Measurements from ENCODE around the gene GMEB2.
"Not testable (repeated sequence)": the region's sequence is repeated elsewhere in the genome, so short reads cannot be mapped to it uniquely, and the experiment has no call there.

Gene GMEB2

DNA sequence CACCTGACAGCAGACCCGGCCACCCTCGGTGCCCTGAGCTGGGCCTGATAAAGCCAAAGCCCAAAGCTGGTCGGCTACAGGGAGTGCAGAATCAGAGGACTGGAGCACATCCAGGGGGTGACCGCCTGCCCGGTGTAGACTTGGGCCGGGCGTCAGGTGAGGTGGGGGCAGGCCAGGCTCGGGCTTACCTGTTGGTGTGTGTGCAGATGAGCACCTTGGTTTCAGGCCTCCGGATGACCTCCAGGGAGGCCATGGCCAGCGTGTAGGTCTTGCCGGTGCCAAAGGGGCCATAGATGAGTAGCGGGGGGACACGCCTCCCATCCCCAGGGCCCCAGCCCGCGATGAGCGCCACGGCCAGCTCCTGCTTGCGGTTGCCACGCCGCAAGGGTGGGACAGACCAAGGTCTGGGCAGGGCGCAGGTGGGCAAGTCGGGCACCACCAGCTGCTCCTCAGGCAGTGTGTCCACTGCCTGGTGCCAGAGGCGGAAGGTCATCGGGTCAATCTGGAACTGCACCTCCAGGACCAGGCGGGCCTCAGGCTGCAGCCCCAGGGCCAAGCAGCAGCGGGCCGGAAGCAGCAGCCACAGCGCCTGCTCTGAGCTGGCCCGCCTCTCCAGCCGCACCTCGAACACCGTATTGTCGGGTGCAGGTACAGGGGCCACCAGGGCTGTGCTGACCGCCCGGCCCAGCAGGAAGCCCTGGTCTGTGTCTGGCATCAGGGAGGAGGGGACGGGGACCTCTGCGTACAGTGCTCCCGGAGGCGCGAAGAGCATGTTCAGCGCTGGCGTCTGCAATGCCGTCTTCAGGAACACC is 58.5 kb downstream of the GMEB2 start:
- DNase-seq = no peak

DNA sequence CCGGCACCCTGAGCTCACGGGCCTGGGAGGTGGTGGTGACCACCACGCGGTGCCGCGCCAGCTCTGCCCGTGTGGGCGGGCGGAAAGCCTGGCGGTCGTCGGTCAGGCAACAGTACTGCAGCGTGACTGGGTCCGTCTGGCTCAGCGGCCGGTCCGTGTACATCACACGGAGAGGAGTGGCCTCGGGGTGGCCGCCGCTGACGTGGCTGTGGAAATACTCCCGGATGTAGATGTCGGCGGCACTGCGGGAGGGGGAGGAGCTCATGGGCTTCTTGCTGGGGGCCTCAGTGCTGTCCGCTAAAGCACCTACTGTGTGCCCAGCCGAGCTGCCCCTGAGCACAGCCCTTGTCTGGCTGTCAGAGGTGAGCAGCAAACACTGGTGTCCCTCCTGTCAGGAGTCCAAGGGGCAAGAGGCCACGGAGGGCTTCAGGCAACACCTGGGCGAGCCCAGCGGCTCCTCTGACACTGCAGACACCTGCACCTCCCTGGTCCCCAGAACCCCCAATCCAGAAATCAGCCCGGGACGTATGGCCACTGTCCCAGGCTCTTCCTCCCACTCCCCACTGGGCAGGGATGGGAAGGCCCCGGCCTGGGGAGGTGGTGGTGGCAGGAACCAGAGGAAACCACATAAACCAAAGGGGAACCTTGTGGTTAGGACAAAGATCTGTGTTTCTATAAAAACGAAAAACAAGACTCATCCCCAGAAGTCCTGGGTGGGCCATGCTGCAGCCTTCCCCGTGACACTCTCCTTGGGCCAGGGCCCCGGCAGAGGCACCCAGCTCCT is 59.3 kb downstream of the GMEB2 start:
- DNase-seq = no peak

DNA sequence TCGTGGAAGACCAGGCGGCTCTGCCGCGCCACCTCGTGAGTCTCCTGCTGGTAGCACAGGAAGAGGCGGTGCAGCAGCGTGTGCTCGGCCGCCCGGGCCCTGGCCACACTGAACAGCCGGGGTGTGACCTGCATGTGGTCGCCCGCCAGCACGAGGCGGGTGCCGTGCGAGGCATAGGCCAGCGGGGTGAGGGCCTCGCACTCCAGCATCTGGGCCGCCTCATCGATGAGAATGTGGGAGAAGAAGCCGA is 59.8 kb downstream of the GMEB2 start:
- DNase-seq = no peak

DNA sequence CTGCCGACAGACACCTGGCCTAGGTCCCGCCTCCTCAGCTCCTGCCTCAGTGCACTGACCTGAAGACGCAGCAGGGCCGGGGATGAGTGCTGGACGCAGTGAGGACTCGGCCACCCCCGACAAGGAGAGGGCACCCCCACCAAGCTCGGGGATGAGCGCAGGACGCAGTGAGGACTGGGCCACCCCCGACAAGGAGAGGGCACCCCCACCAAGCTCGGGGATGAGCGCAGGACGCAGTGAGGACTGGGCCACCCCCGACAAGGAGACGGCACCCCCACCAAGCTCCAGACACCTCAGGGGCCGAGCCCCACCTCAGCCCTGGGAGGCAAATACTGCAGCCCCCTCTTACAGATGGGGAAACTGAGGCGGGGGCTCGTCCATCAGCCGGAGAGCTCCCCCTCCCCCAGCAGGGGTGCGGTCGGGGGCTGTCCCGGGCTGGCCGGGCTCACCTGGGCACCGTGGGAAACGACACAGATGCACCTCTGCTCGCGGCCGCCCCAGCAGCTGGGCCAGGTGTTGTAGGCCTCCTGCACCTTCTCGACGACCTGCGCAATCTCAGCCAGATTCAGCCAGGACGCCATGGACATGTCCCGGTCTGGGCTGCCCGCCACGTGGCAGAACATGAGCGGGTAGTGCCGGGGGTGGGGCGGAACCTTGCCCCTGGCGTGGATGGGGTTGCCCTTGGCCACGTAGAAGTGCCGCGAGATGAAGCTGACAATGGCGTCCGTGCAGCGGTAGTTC is 60.3 kb downstream of the GMEB2 start:
- no peak for DNase-seq

DNA sequence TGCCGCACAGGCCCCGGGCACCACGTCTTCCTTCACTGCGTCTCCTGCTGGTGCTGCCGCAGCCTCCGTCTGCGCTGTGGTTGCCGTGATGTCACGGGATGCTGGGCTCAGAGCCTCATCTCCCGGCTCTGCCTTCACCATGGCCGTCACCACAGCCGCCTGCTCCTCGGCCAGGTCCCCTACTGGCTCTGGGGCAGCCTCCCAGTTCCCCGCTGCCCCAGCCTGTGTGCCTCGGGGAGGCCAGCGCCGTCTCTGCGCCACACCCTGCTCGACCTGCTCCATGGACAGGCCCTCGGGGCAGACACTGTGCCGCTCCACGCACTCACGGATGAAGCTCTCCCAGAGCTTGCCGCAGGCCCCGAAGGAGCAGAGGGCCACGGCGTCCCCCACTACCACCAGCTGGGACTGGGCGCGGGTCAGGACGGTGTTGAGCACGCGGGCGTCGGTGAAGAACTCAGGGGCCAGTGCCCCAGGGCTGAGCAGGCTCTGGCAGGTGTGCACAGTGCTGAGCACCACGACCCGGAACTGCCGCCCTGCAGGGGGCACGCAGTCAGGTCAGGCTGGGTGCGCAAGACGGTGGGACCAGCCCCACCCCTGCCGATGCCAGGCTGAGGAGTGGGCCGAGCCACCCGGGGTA is 61.1 kb downstream of the GMEB2 start:
- DNase-seq = no peak

DNA sequence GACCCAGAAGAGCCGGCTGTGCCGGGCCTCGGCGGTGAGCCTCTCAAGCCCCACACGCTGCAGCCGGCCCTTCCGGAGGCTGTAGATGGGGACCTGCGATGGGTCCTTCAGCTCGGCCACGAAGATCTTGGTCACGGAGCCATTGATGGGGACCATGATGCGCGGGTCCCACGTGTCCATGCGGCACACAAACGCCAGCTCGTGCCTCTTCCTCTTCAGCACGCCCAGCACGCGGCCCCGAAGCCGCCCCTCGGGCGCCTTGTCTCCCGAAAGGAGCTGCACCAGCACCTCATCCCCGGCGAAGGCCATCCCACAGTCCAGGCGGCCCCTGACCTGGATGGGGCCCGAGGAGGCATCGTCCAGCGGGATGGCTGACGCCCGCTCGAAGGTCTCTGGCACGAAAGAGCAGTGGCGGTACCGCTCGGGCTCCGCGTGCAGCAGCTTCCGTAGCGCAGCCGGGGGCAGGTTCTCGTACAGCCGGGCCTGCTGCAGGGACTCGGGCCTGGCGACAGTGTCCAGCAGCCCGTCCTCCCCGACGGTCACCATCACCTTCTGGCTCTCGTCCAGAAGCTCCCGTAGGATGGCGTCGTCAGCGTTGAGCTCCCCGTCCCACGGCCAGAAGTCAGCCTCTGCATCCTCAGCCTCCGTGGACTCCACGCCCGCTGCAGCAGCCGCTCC is 61.7 kb downstream of the GMEB2 start:
- DNase-seq = no peak

DNA sequence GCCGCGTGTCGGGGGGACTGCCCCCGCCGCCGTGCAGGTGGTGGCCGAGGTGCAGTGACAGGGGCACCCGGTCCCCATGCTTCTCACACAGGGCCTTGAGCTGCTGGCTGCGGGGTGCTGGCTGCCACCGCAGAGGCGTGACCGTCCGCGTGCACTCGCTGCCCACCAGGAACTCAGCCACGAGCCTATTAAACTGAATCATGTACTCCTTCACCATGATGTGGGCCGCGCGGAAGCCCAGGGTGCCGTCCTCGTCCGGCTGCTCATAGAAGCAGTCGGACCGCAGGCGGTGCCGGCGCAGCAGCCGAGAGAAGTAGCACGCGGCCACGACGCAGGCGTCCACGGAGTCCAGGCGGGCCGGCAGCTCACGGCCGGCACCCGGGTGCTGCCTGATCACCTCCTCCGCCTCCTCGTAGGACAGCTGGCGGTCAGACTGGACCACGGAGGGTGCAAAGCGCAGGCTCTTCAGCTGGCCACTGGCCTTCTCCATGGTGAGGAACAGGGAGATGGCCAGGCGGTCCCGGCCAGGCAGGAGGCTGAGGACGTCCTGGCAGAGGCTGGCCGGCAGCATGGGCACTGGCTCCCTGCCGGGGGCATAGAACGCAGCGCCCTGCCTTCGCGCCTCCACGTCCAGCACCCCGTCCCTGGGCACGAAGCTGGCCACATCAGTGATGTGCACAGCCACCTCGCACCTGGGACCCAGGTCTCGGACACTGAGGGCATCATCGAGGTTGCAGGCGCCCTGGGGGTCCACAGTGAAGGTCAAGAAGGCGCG is 62.7 kb downstream of the GMEB2 start:
- no peak for DNase-seq

DNA sequence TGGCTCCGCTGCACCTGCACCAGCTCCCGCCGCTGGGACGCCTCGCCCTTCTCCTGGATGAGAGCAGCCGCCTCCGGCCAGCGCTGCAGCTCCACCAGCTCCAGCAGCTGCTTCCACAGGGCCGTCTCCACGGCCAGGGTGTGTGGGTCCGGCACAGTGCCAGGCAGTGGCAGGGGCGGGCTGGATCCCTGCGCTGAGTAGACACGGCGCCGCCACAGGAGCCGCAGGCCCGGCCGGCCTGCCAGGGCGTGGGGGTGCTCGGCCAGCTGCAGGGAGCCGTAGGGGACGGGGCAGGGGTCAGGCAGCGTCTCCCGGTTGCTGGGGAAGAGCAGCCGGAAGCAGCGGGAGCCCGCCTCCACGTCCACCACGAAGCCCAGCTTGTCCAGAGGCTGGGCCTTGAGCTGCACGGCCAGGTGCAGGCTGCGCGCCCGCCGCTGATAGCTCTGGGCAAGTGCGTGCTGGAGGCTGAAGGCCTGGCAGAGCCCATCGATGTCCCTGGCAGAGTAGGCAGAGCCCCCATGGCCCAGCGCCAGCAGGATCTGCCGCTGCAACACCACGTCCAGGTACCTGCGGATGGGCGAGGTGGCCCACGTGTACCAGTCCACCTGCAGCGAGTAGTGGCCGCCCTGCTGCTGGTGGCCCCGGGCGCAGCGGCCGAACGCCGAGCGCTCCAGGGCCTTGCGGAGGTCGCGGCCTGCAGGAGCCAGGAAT is 63.5 kb downstream of the GMEB2 start:
- DNase-seq = no peak

DNA sequence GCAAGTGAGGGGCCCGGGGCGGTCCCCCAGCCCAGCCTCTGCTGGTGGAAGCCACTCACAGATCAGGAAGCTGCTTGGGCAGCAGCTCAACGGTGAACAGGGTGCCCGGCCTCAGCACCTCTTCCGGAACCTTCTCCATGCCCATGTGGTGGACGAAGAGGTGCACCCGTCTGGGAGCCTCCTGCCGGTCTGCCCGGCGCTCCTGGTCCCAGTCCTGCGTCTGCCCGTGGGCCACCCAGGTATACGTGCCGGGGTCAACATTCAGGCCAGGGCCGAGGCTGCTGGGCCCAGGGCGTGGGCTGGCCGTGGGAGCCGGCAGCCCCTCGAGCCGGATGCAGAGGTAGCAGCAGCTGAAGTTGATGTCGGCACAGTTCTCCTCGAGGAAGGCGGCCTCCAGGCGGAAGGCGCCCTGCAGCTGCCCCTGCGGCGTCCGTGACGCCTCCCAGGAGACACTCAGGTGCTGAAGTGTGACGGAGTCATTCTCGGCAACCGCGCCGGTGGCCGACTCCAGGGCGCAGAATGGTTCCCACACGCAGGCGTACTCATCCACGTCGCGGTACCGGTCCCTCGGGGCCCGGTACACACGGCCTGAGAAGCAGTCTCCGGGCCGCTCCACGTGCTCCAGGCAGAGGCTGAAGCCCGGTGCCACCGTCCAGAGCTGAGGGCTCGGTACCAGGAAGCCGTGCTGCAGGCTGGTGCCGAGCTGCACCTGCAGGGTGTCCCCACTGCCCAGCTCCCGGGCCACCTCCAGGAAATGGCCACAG is 64.3 kb downstream of the GMEB2 start:
- no peak for DNase-seq

DNA sequence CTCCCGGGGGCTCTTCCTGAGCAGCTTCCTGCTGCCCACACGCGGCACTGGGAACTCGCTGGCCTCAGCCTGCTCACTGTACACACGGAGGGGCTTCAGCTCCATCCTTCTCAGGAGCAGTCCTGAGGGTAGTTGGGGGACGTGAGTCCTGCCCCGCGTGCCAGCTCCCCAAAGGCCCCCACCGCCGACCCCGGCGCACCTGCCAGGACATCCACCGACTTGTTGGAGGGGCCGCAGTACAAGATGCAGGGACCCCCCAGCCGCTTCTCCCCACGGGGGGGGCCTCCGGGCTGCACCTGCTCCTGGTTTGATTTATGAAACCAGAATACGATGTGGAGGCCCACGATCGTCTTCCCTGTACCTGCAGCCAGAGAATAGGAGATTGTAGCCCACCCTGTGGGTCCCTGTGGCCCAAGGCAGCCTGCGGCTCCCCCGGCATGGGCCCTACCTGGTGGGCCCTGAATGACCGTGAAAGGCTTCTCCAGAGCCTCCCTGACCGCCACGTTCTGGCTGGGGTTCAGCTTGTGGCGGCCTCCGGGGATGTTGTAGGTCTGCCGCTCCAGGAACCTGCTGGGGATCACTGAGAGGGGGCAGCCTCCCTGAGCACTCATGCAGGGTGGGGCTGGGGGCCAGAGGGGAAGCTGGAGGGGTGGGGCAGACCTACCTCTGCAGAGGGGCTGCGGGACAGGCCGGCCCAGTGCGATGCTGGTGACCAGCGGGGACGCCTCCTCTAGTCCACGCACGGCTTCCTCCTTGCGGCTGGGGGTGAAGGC is 65.1 kb downstream of the GMEB2 start:
- no peak for DNase-seq

DNA sequence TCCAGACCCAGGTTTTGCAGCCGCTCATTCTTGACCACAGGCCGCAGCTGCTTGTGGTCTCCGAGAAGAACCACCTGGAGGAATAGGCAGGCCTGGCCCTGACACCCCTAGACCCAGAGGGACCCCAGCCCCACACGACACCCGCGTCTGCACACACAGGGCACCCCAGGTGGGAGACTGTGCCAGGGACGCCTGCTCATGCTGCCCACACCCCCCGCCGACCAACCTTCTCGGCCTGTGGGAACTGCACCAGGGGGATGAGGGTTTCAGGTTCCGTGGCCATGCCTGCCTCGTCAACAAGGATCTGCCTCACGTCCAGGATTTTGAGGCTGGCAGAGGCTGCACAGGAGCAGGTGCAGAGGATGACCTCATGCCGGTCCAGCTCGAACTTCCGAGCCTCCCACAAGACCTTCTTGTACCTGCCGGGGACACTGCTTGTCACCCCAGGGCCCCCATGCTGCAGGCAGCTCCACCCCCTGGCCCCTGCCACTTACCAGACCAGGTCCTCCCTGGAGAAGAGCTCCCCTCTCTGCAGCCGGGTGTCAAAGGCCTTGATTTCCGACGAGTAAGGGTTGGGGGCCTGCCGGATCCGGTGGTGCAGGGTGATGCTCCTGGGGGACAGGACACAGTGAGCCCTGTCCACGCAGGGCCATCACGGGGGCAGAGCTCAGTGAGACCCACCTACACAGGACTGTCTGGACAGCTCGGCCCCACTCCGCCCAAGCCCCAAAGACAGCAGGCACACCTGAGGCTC is 65.9 kb downstream of the GMEB2 start:
- no peak for DNase-seq

DNA sequence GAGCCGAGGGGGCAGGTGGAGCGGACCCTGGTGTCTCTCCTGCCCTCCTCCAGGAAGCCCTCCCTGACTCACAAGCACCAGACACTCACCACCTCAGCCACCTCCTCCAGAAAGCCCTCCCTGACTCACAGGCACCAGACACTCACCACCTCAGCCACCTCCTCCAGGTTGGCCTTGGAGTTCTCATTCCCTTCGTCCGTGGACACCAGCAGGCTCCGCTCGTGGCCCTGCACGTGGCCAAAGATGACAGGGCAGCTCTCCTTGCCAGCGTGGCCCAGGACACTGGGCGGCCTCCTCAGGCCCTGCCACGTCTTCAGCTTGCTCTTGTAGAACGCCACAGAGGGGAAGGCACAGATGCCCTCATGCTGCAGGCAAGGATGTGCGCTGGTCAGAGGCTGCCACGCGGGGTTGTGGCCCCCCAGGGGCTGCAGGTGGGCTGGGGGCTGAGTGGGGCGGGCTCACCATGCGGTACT is 66.5 kb downstream of the GMEB2 start:
- no peak for DNase-seq

DNA sequence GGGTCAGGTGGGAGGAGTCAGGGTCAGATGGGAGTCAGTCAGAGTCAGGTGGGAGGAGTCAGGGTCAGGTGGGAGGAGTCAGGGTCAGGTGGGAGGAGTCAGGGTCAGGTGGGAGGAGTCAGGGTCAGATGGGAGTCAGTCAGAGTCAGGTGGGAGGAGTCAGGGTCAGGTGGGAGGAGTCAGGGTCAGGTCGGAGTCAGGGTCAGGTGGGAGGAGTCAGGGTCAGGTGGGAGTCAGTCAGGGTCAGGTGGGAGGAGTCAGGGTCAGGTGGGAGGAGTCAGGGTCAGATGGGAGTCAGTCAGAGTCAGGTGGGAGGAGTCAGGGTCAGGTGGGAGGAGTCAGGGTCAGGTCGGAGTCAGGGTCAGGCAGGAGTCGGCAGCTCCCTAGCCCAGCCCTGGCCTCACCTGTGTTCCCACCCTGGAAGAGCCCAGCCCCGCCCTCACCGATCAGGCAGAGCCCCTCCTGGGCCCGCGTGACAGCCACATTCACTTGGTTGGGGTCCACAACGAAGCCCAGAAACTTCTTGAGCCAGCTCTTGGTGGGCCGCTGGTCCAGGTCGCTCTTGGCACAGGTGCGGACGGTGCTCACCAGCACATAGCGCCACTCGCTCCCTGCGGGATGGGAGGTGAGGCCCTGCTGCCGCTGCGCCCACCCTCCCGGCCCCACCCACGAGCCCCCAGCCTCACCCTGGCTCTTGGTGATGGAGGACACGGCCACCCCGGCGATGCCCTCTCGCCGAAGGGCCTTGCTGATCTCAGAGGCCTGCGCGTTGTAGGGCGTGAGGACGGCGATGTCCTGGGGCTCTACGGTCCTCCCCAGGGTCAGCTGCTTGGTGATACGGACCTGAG is 67.2 kb downstream of the GMEB2 start:
- DNase-seq = not testable (repeated sequence)

DNA sequence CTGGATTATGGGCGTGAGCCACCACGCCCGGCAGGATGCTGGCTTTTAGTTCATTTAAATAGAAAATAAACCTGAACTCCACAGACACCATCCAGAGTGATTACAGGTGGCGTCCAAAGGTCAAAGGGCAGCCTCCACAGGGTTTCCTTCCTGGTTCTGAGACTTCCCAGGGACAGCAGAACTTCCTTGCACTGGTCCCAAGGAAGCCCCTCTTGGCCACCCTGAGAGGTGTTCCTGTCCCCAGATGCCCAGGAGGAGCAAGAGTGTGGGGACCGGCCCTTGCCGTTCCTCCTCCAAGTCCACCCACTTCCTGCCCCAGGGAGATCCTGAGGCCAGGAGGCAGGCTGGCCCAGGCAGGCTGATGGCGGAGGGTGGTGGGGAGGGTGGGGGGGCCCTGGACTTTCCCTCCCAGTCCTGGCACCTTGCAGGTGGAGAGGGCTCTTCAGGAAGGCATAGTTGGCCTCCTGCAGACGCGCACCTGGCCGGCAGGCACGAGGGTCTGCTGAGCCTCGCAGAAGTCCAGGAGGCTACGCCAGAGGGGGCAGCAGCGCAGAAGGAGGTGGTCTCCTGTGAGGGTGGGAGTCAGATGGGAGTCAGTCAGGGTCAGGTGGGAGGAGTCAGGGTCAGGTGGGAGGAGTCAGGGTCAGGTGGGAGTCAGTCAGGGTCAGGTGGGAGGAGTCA is 68.0 kb downstream of the GMEB2 start:
- DNase-seq = no peak

DNA sequence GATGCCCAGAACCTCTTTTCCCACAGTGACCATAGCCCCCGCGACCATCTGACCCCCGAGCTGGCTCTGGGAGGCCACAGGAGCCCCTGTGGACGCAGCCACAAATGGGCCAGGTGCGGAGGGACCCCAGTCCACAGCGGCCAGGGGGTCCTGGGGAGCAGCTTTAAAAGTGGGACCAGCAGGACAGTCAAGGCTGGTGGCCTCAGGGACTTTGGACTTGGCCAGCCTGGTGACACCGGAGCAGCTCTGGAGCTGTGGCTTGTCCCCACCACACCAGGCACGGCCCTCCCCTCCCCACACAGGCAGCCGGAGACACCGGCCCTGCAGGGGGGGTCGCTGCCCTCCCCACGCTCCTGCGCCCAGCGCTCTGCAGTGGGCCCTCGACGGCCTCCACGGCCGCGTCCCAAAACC is 69.4 kb downstream of the GMEB2 start:
- DNase-seq = no peak

DNA sequence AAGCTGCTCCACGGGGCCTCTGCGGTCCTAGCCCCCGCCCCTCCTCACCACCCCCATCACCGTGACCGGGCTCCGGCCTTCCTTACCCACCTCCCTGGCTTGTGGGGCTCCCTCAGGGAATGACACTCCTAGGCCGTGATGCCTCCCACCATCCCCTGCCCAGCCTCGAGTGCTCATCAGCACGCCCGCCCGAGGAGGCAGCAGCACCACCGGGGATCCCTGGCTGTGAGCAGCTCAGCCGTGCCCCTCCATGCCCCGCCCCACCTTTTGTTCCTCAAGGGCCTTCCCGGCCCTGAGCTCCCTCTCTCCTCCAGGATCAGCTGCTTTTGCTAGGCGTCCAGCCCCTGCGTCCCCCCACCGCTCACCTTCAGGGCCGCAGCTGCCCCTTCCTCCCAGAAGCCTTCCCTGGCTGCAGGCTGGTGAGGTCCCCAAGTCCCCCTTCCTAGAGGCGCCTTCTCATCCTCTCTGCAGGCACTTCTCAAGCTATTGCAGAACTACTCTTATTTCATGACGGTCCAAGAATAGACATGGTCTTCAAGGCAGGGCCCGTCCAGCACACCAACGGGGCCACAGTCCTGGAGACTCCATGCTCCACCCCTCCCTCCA is 69.9 kb downstream of the GMEB2 start:
- no peak for DNase-seq
